ENCODE data around the gene FNIP2.

DNA sequence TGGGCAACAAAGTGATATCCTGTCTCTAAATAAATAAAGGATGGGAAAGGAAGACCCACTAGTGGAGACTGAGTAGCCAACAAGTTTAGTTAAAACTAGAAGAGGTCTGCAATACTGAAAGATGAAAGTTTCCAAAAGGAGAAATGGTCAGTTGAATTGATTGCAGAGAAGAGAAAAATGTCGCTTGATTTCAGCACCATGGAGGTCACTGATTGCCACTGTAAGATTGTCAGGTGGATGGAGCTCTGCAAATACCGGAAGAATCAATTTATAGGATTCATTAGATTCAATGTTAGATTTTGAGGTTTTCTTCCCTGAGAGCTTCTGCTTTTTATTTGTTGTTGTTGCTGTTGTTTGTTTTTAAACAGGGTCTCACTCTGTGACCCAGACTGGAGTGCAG is 5.4 kb upstream of the FNIP2 start:
- no peak for TF ChIP-seq EP300 (IDR thresholded peaks at IDR 0.05; ENCODE audit: borderline replicate concordance)
- no peak for TF ChIP-seq EGR1 (IDR thresholded peaks at IDR 0.05)
- no peak for TF ChIP-seq RAD21 (IDR thresholded peaks at IDR 0.05; ENCODE audit: low read depth)
- no peak for TF ChIP-seq NFIC (IDR thresholded peaks at IDR 0.05)
- TF ChIP-seq, protein P1, sequence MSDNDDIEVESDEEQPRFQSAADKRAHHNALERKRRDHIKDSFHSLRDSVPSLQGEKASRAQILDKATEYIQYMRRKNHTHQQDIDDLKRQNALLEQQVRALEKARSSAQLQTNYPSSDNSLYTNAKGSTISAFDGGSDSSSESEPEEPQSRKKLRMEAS (IDR thresholded peaks at IDR 0.05), result no peak
